Measurements from ENCODE around the gene EBI3.

Gene EBI3

GRCh38 chr19:4278419-4279266 lies 49.3 kb downstream of the EBI3 start, which contains the start of gene SHD:
SHD (plus strand) TSS chr19:4279266; CDS start chr19:4280064, 798 bp downstream.
- ATAC-seq, result peak; percentile 61
- TF ChIP-seq ISL1 (CRISPR knock-in tag; IDR thresholded peaks at IDR 0.05) (no peak), ZC3H10 (CRISPR knock-in tag; IDR thresholded peaks at IDR 0.05) (no peak), ZFP3 (CRISPR knock-in tag; IDR thresholded peaks at IDR 0.05) (no peak), TCF4 (CRISPR knock-in tag; IDR thresholded peaks at IDR 0.05; ENCODE audit: borderline replicate concordance) (peak; percentile 45; the same call in 1 of the 2 replicates)

- no peak; the same call in 1 of the 3 replicates for ATAC-seq
- no peak for TF ChIP-seq TSHZ2 (CRISPR knock-in tag; IDR thresholded peaks at IDR 0.05)
- TF ChIP-seq ISL1 (CRISPR knock-in tag; IDR thresholded peaks at IDR 0.05), result no peak
- TF ChIP-seq POU6F1 (CRISPR knock-in tag; IDR thresholded peaks at IDR 0.05; ENCODE audit: borderline replicate concordance, low read depth), result no peak
- TF ChIP-seq TCF4 (CRISPR knock-in tag; IDR thresholded peaks at IDR 0.05; ENCODE audit: borderline replicate concordance), result no peak
- no peak for TF ChIP-seq ZNF565 (CRISPR knock-in tag; conservative IDR thresholded peaks at IDR 0.05; ENCODE audit: low read depth)
- TF ChIP-seq PATZ1 (CRISPR knock-in tag; IDR thresholded peaks at IDR 0.05; ENCODE audit: borderline replicate concordance), result no peak
- TF ChIP-seq CSDC2 (CRISPR knock-in tag; IDR thresholded peaks at IDR 0.05), result no peak
- TF ChIP-seq GLIS3 (CRISPR knock-in tag; IDR thresholded peaks at IDR 0.05), result no peak
- no peak for TF ChIP-seq ARNTL (CRISPR knock-in tag; IDR thresholded peaks at IDR 0.05; ENCODE audit: borderline replicate concordance, low read depth)
- TF ChIP-seq BACH2 (CRISPR knock-in tag; IDR thresholded peaks at IDR 0.05; ENCODE audit: borderline replicate concordance), result no peak
- no peak for TF ChIP-seq ZFP30 (CRISPR knock-in tag; IDR thresholded peaks at IDR 0.05)
- no peak for TF ChIP-seq PPARA (CRISPR knock-in tag; IDR thresholded peaks at IDR 0.05; ENCODE audit: borderline replicate concordance)
Observed at GRCh38 chr19:4279267-4279529, 49.9 kb downstream of the EBI3 start.

- no peak for ATAC-seq
Observed at GRCh38 chr19:4279530-4280422, 50.5 kb downstream of the EBI3 start.

More at GRCh38 chr19:4279530-4280422, 50.5 kb downstream of the EBI3 start:
- TF ChIP-seq TOX (CRISPR knock-in tag; IDR thresholded peaks at IDR 0.05; ENCODE audit: borderline replicate concordance), result no peak
- no peak for TF ChIP-seq CSRNP3 (CRISPR knock-in tag; IDR thresholded peaks at IDR 0.05)
- TF ChIP-seq ZFP3 (CRISPR knock-in tag; IDR thresholded peaks at IDR 0.05), result no peak
- no peak for TF ChIP-seq TCF4 (CRISPR knock-in tag; IDR thresholded peaks at IDR 0.05; ENCODE audit: borderline replicate concordance)
- TF ChIP-seq PATZ1 (CRISPR knock-in tag; IDR thresholded peaks at IDR 0.05; ENCODE audit: borderline replicate concordance), result no peak
